ENCODE results near the gene MS4A4E.

- TF ChIP-seq CTCF (IDR thresholded peaks at IDR 0.05) (no peak), POLR2A (IDR thresholded peaks at IDR 0.05) (no peak), EP300 (IDR thresholded peaks at IDR 0.05) (no peak)
These were observed 70.9 kb downstream of the MS4A4E start for GRCh38 chr11:60172011-60172410.
